Stimulated activated CD8-positive, alpha-beta memory T cell treated with anti-CD3 and anti-CD28 coated beads, Interleukin-7, amount 100 ng/mL, for 48 hours (primary cell): Measurements from ENCODE around the gene CHMP5.

Source experiments
- DNase-seq, 2 donors: peaks; one replicate each; pipeline ENCODE4 v3.0.0-alpha.2; 2020; ENCODE audit warnings: low read depth in 1 of 2; ENCODE audit errors: extremely low read depth in 1 of 2

The CHMP5 gene

DNA sequence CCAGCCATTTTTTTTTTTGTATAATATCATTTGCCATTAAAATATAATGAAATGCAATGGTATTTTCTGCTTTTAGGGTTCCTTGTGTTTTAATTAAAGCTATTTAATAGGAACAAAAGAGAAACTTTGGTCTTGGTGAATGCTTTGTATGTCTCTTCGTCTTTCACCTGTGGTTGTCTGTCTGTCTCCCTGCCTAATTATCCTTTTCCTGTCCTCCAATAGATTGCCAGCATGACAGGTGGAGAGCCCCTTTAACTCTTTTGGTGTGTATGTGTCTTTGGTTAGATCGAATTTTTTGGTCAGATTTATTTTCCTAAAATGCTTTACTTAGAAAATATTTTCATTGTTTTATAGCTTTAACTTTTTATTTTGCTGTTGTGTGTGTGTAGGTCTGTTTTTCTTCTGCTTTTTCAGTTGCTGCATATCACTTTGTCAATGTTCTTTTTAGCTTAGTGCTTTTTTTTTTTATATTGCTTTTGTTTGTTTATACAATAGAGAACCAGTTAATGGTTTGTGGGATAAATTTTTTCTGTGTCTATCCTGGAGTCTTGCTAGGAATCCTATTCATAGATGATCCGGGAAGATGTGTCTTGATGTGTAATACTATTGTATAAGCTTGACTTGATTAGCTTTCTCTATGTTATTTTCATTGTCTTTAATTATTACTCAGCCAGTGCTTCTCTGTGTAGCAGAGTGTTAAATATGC, 8.6 kb downstream of the CHMP5 start:
- DNase-seq, result no peak

DNA sequence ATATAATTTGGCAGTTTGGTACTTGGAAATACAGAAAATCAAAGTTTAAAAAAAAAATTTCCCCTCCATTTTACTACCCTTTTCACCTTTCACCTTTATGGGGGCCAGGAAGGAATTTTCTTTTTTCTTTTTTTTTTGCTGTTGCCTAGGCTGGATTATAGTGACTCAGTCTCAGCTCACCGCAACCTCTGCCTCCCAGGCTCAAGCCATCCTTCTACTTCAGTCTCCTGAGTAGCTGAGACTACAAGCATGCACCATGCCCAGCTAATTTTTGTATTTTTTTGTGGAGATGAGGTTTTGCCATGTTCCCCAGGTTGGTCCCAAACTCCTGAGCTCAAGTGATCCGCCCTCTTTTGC, 9.1 kb downstream of the CHMP5 start:
- no peak for DNase-seq

DNA sequence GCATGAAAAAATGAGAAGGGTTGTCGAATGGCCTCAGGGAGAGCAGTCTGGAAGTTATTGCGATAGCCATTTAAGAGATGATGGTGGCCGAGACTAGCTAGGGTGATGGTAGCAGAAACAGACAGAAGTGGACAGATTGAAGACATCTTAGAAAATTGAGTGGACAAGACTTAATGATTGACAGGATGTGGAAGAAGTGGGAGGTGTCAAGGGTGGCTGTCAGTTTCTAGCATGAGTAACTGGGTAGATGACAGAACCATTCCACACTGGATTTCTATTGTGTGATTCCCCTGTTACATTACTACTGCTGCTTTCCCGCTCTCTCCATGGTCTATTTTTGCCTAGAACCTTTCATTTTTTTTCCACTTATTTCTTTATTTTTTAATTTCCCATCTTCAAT, 12.6 kb downstream of the CHMP5 start:
- no peak for DNase-seq

DNA sequence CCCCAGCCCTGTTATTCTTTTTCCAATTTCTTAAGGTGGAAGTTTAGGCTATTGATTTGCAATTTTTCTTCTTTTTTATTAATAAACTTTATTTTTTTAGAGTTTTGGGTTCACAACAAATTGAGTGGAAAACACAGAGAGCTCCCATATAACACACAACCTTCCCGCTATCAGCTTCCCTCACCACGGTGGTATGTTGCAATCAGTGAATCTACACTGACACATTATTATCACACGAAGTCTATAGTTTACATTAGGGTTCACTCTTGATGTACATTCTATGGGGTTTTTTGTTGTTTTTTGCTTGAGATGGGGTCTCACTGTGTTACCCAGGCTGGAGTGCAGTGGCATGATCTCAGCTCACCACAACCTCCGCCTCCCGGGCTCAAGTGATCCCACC, 20.7 kb downstream of the CHMP5 start:
- no peak for DNase-seq

DNA sequence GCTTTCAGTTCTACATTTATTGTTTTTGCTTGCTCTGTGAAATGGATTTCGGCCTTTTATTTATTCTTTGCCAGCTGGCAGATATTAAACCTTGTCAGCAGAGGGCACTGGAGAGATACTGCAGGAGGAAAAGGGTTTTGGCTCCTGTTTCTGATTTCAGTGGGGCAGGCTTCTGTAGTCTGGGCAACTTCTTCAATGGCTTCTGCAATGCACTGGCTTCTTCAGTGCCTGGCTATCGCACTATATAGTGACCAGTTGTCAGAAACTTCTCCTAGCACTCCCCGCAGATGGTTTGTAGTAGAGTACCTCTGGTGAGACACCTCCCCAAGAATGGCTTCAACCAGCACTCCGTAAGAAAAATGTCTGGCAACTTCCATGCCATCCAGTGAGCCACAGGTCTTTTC, 22.2 kb downstream of the CHMP5 start:
- DNase-seq, result no peak

DNA sequence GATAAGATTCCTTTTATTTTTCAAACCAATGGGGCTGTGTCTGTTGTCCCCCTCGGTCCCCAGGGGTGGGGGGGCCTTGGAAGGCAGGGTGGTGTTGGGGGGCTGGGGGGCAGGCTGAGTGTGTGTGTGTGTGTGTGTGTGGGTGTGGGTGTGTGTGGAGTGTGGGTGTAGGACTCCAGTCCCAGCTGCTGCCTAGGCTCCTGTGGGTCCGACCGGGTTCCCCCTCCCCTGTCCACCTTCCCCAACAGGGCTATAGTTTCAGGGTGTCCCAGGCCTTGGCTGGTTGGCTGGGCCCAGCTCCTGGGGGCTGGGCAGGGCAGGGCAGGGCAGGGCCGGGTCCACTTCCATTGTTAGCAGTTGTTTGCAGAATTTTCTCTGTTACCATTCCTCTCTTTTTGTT, 23.4 kb downstream of the CHMP5 start:
- no peak for DNase-seq

DNA sequence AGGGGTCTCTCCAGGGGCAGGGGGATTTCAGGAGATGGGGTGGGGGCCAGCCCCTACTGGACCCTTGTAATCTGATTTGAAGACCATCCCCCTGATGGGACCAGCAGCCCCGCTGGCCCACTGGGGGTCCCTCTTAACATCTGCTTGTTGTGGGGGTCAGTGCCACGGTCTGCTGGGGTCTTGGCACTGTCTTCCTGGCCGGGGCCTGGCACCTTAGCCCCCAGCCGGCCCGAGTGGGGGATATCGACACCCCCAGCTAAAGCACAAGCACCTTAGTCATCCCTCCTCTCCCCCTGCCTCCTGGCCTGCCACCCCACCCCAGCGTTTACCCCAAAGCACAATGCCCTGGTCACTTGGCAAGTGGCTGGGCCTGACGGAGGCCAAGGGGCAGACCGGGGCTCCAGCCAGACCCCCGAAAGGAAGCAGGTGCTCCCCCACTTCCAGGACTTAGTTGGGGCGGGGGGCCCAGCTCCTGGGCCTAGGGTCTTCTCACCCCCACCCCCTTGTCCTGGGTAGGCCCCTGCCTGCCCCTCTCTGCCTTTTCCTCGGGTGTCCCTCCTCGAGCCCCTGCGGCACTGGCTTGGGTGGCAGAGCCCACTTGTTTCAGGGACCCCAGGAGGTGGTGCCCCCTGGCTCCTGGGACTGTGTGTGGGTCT, 24.1 kb downstream of the CHMP5 start:
- DNase-seq, result no peak

DNA sequence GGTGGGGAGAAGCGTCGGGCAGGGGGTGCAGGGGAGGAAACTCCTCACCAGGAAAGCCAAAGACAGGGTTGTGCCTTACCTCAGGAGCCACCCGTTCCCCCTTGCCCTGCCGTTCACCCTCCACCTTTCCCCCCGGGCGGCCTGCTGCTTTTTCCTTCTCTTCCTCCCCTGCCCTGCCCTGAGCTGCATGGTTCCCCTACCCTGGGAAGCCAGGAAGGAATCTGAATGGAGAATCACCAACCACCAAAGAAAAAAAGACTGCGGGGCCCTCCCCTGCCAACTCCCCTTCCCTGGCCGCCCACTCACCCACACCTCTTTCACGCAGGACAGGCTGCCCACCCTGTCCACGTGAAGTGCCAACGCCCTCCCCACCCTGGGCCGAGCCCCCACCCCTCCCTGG, 24.6 kb downstream of the CHMP5 start:
- no peak for DNase-seq

DNA sequence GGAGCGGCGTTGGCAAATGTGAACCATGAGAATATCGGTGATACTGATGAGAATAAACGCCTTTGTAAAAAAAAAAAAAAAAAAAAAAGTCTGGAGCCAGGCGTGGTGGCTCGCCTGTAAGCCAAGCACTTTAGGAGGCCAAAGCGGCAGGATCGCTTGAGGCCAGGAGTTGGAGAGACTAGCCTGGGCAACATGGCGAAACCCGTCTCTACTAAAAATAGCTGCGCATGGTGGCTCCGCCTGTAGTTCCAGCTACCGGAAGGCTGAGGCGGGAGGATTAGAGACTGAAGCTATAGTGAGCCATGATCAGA, 25.0 kb downstream of the CHMP5 start:
- DNase-seq, result no peak

DNA sequence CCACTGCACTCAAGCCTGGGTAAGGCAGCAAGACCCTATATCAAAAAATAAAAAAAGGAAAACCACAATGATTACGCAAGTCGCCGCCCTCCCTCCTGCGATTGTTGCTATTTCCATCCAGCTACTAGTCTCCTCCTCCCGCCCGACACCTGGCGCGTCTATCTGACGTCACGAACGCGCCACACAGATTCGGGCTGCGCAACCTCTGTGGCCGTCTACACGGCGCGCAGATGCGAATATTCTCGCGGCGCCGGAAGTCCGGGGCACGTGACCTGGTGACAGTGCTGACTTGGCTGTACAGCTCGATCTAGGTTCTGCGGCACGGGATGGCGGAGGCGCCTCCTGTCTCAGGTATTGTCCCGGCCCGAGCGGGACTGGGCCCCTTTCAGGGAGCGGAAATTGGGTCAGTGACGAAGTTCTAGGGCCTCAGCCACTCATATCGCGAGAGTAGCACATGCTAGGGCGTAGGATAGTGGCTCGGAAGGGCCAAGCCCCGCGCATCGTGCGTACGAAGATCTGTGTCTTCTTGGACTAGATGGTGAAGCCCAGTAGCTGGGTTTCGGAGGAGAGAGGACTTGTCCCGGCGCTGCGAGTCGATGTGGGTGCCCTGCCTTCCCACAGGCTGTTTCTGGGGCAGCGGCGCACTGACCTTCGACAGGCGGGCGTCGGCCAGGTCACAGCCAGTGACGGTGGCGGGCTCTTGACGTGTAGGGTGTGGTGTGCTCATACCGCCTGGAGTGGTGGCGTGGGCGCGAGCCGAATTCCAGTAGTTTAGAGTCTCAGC, 25.6 kb downstream of the CHMP5 start, which contains the start of gene NFX1:
TSS of gene NFX1 (plus strand) at position 270 of the 784 bp plus-strand sequence. CDS start at position 327, 57 bp downstream.
- peak; percentile 97 for DNase-seq

DNA sequence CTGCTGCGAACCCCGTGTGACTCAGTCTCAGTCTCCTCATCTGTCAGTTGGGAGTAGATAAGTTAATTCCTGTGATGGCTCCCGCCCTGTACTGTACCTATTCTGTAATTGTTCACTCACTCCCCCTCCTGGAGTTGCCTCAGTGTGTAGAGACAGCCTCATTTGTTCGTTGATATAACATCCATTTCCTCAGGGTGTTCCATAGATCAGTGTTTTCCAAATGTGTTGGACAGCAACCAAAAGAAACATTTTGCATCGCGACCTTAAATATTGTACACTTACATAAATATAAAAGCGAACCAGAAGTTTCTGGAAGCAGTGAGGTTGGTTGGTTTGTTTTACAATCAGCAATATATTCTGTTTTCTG, 26.2 kb downstream of the CHMP5 start:
- DNase-seq, result no peak

DNA sequence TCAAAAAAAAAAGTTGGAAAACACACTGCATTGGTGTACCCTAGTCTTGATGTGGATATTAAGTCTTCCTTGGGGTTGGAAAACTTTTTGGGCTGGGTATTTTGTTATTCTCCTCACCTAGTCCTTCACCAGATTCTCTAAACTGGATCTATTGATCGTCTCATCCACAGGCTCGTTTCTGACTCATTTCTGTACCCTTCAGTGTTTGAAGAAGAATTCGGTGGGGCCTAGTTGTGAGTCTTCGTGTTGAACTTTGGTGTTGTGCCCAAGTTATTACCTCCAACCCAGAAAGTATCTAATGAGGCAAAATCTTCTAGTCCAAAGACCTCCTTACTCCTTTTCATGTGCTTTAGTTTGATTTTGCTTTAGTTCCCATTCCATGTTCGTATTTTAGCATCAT, 27.1 kb downstream of the CHMP5 start:
- DNase-seq, result no peak

DNA sequence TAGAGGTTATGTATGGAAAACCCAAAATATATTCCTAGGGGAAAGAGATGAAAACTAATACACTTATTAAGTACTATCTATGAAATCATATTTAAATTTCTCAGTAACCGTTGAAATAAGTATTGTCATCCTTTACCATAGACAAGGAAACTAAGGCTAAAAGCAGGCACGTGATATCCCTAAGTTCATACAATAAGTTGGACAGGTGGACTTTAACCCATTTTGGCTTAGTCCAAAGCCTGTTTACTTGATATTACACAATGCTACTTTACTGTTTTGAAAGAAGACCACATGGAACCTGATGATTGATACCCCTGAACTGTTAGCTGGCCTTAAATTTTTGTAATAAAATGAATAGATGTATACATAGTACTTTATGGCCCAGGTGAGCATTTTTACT, 28.9 kb downstream of the CHMP5 start:
- DNase-seq, result no peak

DNA sequence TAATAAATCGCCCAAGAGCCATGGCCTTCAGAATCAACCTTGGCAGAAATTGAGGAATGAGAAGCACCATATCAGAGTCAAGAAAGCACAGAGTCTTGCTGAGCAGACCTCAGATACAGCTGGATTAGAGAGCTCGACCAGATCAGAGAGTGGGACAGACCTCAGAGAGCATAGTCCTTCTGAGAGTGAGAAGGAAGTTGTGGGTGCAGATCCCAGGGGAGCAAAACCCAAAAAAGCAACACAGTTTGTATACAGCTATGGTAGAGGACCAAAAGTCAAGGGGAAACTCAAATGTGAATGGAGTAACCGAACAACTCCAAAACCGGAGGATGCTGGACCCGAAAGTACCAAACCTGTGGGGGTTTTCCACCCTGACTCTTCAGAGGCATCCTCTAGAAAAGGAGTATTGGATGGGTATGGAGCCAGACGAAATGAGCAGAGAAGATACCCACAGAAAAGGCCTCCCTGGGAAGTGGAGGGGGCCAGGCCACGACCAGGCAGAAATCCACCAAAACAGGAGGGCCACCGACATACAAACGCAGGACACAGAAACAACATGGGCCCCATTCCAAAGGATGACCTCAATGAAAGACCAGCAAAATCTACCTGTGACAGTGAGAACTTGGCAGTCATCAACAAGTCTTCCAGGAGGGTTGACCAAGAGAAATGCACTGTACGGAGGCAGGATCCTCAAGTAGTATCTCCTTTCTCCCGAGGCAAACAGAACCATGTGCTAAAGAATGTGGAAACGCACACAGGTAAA, 30.0 kb downstream of the CHMP5 start:
- no peak for DNase-seq

DNA sequence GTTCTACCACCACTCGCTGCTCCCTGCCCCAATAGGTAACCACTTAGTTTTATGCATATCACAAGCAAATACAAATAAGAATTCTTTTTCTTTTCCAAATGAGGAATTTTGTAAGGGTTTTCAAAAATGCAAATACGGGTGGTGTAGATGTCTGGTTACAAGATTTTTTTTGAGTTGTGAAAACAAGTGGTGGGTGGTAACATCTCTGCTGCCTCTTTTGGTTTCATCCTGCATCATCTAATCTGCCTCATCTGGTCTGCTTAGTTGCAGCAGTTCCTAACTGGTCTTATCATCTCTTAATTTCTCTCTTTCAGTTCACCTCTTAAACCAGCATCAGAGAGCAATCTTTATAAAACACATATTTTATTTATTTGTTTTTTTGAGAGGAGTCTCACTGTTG, 30.7 kb downstream of the CHMP5 start:
- no peak for DNase-seq

DNA sequence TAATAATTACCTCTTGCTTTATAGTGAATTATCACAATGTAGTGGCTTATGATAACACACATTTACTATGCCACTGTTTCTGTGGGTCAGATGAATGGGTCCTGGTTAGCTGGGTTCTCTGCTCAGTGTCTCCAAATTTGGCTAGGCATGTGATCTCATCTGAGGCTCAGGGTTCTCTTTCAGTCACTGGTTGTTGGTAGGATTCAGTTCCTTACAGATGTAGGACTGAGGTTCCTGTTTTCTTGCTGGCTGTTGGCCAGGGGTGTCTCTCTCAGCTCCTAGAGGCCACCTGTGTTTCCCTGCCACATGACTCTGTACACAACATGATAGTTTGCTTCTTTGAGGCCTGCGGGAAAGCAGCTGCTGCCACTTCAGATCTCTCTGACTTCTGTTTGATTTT, 32.6 kb downstream of the CHMP5 start:
- no peak for DNase-seq

DNA sequence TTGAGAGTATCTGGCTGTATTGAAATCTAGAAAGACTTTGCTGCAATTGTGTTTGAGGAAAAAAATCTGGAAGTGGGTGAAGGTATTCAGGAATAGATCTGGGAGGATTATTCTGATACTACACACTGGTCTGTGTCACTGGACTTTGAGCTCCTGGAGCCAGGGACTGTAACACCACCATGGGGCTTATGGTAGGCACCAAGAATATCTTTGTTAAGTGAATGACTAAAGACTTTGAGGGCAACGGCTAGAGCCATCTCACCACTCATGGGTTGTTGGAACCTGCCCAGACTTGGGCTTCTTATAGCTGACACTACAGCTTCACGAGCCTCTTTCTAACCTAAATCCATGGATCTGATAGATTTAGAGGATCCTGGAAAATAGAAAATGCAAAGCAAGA, 35.7 kb downstream of the CHMP5 start:
- DNase-seq, result no peak

DNA sequence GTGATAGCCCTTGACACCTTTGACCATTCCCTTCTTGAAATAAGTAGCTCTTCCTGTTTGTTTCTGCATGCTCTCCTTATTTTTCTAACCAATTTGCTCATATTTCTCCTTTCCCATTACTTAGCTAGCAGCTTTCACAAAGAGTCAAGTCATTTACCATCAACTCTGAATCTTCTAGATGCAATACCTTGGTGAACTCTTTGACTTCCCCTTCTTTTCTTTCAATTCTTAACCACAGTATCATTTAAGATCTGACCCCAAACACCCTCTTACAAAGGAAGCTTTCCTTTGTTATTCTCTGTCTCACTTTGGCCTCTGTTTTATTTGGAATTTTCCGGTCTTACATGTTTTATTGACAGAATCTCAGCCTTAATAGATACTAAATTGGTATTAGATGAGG, 39.5 kb downstream of the CHMP5 start:
- DNase-seq, result no peak

DNA sequence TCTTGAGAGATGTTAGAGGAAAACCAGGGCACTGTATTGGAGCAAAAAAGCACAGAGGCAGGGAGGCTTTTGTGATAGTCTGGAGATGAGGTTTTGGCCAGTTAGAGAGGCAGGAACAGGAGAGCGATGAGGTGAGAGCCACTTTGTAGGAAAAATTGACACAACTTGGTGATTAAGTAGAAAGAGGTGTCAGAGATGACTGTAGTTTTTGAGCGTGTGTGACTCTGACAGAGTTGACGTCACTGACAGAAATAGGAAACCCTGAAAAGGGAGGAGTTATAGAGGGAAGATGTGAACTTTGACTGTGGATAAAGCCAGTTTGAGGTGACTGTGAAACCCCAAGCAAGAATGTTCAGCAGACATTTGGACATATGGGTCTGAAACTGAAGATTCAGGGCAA, 41.2 kb downstream of the CHMP5 start:
- DNase-seq, result no peak

DNA sequence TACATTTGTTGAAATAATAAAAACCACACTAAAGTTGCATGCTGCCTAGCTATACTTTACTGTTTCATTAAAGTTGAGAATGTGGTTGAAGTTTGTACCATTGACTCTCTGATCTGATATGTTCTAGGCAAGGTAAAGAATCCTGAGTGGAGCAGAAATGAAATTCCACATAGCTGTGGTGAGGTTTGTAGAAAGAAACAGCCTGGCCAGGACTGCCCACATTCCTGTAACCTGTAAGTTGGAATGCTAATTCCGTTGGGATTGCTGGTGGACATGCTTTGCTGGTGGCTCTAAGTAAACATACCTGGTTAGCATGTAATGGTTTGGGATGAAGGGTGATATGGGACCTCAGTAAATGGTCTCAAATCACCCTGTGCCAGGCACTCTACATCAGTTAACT, 42.2 kb downstream of the CHMP5 start:
- no peak for DNase-seq

DNA sequence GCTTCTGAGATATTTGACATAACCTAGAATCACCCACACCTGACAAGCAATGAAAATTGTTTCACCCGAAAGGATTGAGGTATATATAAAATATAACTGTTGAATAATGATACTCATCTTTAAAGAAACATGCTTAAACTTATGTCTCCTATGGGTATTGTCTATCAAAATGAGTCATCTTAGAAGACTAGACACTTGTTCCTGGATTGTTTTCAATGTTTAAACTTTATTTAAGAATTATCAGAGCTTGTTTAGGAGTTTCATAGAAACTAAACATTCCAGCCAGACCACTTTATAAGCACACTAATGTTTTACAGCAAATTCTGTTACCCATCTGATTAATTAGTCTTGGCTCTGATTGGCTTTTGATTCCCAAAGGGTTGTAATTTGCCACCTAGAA, 45.1 kb downstream of the CHMP5 start:
- DNase-seq, result no peak

DNA sequence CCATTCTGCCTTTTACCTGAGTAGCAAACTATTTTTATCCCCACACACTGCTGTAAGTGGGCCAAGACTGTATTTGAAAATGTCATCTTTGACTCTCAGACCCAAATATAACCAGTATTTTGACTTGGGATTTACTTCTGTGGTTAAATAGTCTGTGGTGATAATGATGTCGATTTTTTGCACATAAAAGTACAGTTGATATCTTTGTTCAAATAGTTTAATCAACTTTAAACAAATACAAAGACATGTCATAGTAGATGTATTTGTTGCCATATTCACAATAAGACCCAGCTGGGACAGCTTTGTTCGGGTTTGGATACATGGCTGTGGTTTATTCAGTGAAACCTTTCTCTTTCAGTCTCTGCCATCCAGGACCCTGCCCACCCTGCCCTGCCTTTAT, 45.9 kb downstream of the CHMP5 start:
- DNase-seq, result no peak
